Mucosa of rectum (tissue), 2 donors: ENCODE data around the gene FOXN1.
A peak's percentile ranks its signal among the peaks of the same experiment; 100 is the strongest.
"Not testable (repeated sequence)": the region's sequence is repeated elsewhere in the genome, so short reads cannot be mapped to it uniquely, and the experiment has no call there.

ENCODE experiments used
- H3K27ac ChIP-seq, 2 donors: one replicate each; pipeline ENCODE4 v1.7.0; 2013; ENCODE audit warnings: inconsistent platforms in 2 of 2, low read depth in 2 of 2, low read length in 2 of 2
- H3K27me3 ChIP-seq, 2 donors: one replicate each; pipeline ENCODE4 v1.7.0; 2013; ENCODE audit warnings: low read length in 2 of 2; ENCODE audit not compliant: control insufficient read depth in 2 of 2, insufficient read depth in 2 of 2
- H3K36me3 ChIP-seq, 2 donors: one replicate each; pipeline ENCODE4 v1.7.0; 2013; ENCODE audit warnings: low read length in 2 of 2; ENCODE audit not compliant: control insufficient read depth in 2 of 2, insufficient read depth in 2 of 2
- H3K4me1 ChIP-seq, 2 donors: one replicate each; pipeline ENCODE4 v1.7.0; 2013; ENCODE audit warnings: low read length in 2 of 2, mild to moderate bottlenecking in 1 of 2; ENCODE audit not compliant: control insufficient read depth in 2 of 2, insufficient read depth in 2 of 2
- H3K4me3 ChIP-seq, 2 donors: one replicate each; pipeline ENCODE4 v1.7.0; 2013; ENCODE audit warnings: low read length in 2 of 2
- H3K9ac ChIP-seq, 2 donors: one replicate each; pipeline ENCODE4 v1.7.0; 2013; ENCODE audit warnings: low read length in 2 of 2, low read depth in 1 of 2, mild to moderate bottlenecking in 1 of 2
- H3K9me3 ChIP-seq, 2 donors: one replicate each; pipeline ENCODE4 v1.7.0; 2013; ENCODE audit warnings: low read length in 2 of 2; ENCODE audit not compliant: control insufficient read depth in 2 of 2
- donor health status: healthy.
- donor health status: Normal muscosa, but diverticular disease.

FOXN1 gene

GRCh38 chr17:28513476-28513875 lies 7.3 kb downstream of the FOXN1 start:
- Histone ChIP-seq H3K4me3 (no peak overlapping the region), H3K27me3 (peaks cover 0 to 1% of the 10 kb centered on the region in 2 donors), H3K9ac (peak overlapping the region in 1 of 2 donors; percentile 13), H3K36me3 (no peaks in the 10 kb centered on the region), H3K9me3 (no peaks in the 10 kb centered on the region), H3K4me1 (peaks cover 13 to 16% of the 10 kb centered on the region in 2 donors), H3K27ac (peak overlapping the region in 1 of 2 donors; percentile 58)

- Histone ChIP-seq H3K27ac (peak overlapping the region; percentile 74 to 82), H3K36me3 (no peaks in the 10 kb centered on the region), H3K27me3 (peaks cover 0 to 1% of the 10 kb centered on the region in 2 donors), H3K4me3 (peak overlapping the region in 1 of 2 donors; percentile 48), H3K9me3 (no peaks in the 10 kb centered on the region), H3K9ac (peak overlapping the region in 1 of 2 donors; percentile 47), H3K4me1 (peaks cover 13 to 16% of the 10 kb centered on the region in 2 donors)
Observed at GRCh38 chr17:28514561-28515002, 8.4 kb downstream of the FOXN1 start.

GRCh38 chr17:28515518-28515917 lies 9.4 kb downstream of the FOXN1 start:
- Histone ChIP-seq H3K36me3 (no peaks in the 10 kb centered on the region), H3K27ac (no peak overlapping the region), H3K27me3 (peaks cover 0 to 1% of the 10 kb centered on the region in 2 donors), H3K4me1 (peaks cover 13 to 16% of the 10 kb centered on the region in 2 donors), H3K4me3 (no peak overlapping the region), H3K9ac (no peak overlapping the region), H3K9me3 (no peaks in the 10 kb centered on the region)

GRCh38 chr17:28518132-28518531 lies 12.0 kb downstream of the FOXN1 start:
- Histone ChIP-seq H3K9me3 (no peaks in the 10 kb centered on the region), H3K4me3 (no peak overlapping the region), H3K27ac (no peak overlapping the region), H3K4me1 (peaks cover 13 to 16% of the 10 kb centered on the region in 2 donors), H3K27me3 (no peaks in the 10 kb centered on the region), H3K36me3 (no peaks in the 10 kb centered on the region), H3K9ac (no peak overlapping the region)

- no peak overlapping the region for H3K9ac ChIP-seq
- no peaks in the 10 kb centered on the region for H3K27me3 ChIP-seq
- no peaks in the 10 kb centered on the region for H3K9me3 ChIP-seq
Observed at GRCh38 chr17:28518578-28518977, 12.4 kb downstream of the FOXN1 start.

GRCh38 chr17:28519236-28519635 lies 13.1 kb downstream of the FOXN1 start:
- Histone ChIP-seq H3K27ac (peak overlapping the region in 1 of 2 donors; percentile 38), H3K9ac (no peak overlapping the region), H3K27me3 (no peaks in the 10 kb centered on the region), H3K9me3 (no peaks in the 10 kb centered on the region), H3K36me3 (no peaks in the 10 kb centered on the region), H3K4me1 (peaks cover 7 to 11% of the 10 kb centered on the region in 2 donors), H3K4me3 (no peak overlapping the region)

More at GRCh38 chr17:28518578-28518977, 12.4 kb downstream of the FOXN1 start:
- Histone ChIP-seq H3K36me3 (no peaks in the 10 kb centered on the region), H3K4me3 (no peak overlapping the region), H3K27ac (peak overlapping the region in 1 of 2 donors; percentile 38), H3K4me1 (peaks cover 13 to 16% of the 10 kb centered on the region in 2 donors)

- no peaks in the 10 kb centered on the region for H3K36me3 ChIP-seq
- peaks cover 13 to 15% of the 10 kb centered on the region in 2 donors for H3K4me1 ChIP-seq
- no peak overlapping the region for H3K27ac ChIP-seq
- H3K27me3 ChIP-seq: no peaks in the 10 kb centered on the region
- no peak overlapping the region for H3K4me3 ChIP-seq
- H3K9ac ChIP-seq: no peak overlapping the region
- H3K9me3 ChIP-seq: no peaks in the 10 kb centered on the region
Observed at GRCh38 chr17:28520687-28521086, 14.5 kb downstream of the FOXN1 start.

GRCh38 chr17:28521311-28522085 lies 15.3 kb downstream of the FOXN1 start:
- H3K9me3 ChIP-seq: no peaks in the 10 kb centered on the region
- no peaks in the 10 kb centered on the region for H3K36me3 ChIP-seq
- H3K4me3 ChIP-seq: no peak overlapping the region
- H3K27me3 ChIP-seq: no peaks in the 10 kb centered on the region
- H3K9ac ChIP-seq: no peak overlapping the region
- no peak overlapping the region for H3K27ac ChIP-seq
- H3K4me1 ChIP-seq: peaks cover 19 to 23% of the 10 kb centered on the region in 2 donors

- not testable (repeated sequence) for H3K9ac ChIP-seq, H3K4me3 ChIP-seq, H3K27me3 ChIP-seq, H3K27ac ChIP-seq, H3K9me3 ChIP-seq, H3K36me3 ChIP-seq
- peaks cover 26 to 31% of the 10 kb centered on the region in 2 donors for H3K4me1 ChIP-seq
Observed at GRCh38 chr17:28522281-28522680, 16.1 kb downstream of the FOXN1 start.

GRCh38 chr17:28523186-28523585 lies 17.0 kb downstream of the FOXN1 start:
- H3K4me3 ChIP-seq: no peak overlapping the region
- H3K27me3 ChIP-seq: no peaks in the 10 kb centered on the region
- H3K36me3 ChIP-seq: no peaks in the 10 kb centered on the region
- peaks cover 34 to 40% of the 10 kb centered on the region in 2 donors for H3K4me1 ChIP-seq
- H3K9ac ChIP-seq: no peak overlapping the region
- H3K9me3 ChIP-seq: no peaks in the 10 kb centered on the region
- no peak overlapping the region for H3K27ac ChIP-seq
